K562 (cell line): ENCODE data around the gene MIB2. TPM values are rescaled to one million over a fixed set of nuclear protein-coding genes. Genes with fewer than 3 reads are reported as not detected.
"Not testable (repeated sequence)": the region's sequence is repeated elsewhere in the genome, so short reads cannot be mapped to it uniquely, and the experiment has no call there.

ENCODE experiments used
- ATAC-seq: fragments of 200-7000 bp; cut with Tn5 transposase; 3 replicates; pipeline ENCODE4 v1.9.1; 2020; ENCODE audit warnings: moderate library complexity
- BruUV-seq: library from RNA; stranded (reverse); fragments of 400-500 nt; replicated peaks from 2 replicates; lab custom pipeline; 2021; lab: Mats Ljungman, UMichigan
- CTCF ChIA-PET: fragments of 300-600 bp; formaldehyde crosslinking; extraction: SDS; loops from one replicate; lab custom pipeline; 2021; ENCODE audit warnings: low intra/inter-chr PET ratio; lab: Yijun Ruan, JAX
- POLR2A ChIA-PET: fragments of 300-600, 350-650 bp; sonication (Branson Sonifier 250); formaldehyde crosslinking; extraction: SDS; loops from one replicate; lab custom pipeline; 2021; ENCODE audit warnings: antibody characterized with exemption, inconsistent platforms; lab: Yijun Ruan, JAX
- DNase-seq, 4 experiments: peaks; one replicate each; pipeline versions ENCODE4 v3.0.0 to v3.0.0-alpha.2; 2011 to 2018; ENCODE audit warnings: low spot score in 3 of 4, mixed read lengths in 3 of 4; ENCODE audit errors: extremely low read depth in 1 of 4
- FAIRE-seq: peaks from 2 replicates; lab custom pipeline; 2011; peaks lifted over from hg19 to GRCh38; lab: Jason Lieb, UNC
- H2AFZ ChIP-seq: 2 replicates; pipeline ENCODE4 v1.6.0; 2011; ENCODE audit warnings: low read depth, low read length, control low read depth, inconsistent platforms
- H3K27ac ChIP-seq: fragments of 200-600 bp; 3 replicates; pipeline ENCODE4 v1.8.0; 2011; ENCODE audit warnings: low read depth, mild to moderate bottlenecking, control low read depth, inconsistent platforms, low read length, moderate library complexity, mixed read lengths; ENCODE audit errors: extremely low read depth
- H3K27me3 ChIP-seq, 2 experiments: fragments of 300-600 bp in 1 of 2; 2 replicates in 1 of 2; 3 replicates in 1 of 2; pipeline versions ENCODE4 v1.6.0 to v1.8.0; 2011; ENCODE audit warnings: inconsistent platforms in 2 of 2, low read length in 2 of 2, mild to moderate bottlenecking in 1 of 2, mixed read lengths in 1 of 2, moderate library complexity in 1 of 2; ENCODE audit not compliant: control insufficient read depth in 2 of 2, insufficient read depth in 2 of 2
- H3K36me3 ChIP-seq: fragments of 300-600 bp; 3 replicates; pipeline ENCODE4 v1.8.0; 2011; ENCODE audit warnings: mild to moderate bottlenecking, low read length, inconsistent platforms; ENCODE audit not compliant: control insufficient read depth, insufficient read depth
- H3K4me1 ChIP-seq, 2 experiments: fragments of 200-600 bp in 1 of 2; replicated peaks in 1 of 2; 2 replicates in 1 of 2; 3 replicates in 1 of 2; pipeline versions ENCODE4 v1.5.1 to v1.8.0; 2011; ENCODE audit warnings: inconsistent platforms in 2 of 2, low read length in 2 of 2, mild to moderate bottlenecking in 1 of 2, mixed read lengths in 1 of 2, moderate library complexity in 1 of 2; ENCODE audit not compliant: control insufficient read depth in 2 of 2, insufficient read depth in 2 of 2
- H3K4me2 ChIP-seq: 2 replicates; pipeline ENCODE4 v1.6.1; 2011; ENCODE audit warnings: low read length, control low read depth, inconsistent platforms, mixed read lengths; ENCODE audit not compliant: insufficient read depth
- H3K4me3 ChIP-seq: fragments of 200-600 bp; sonication (generic), shearing (Covaris generic); 2 replicates; pipeline ENCODE4 v1.5.1; 2016; ENCODE audit warnings: control low read depth, inconsistent platforms
- H3K79me2 ChIP-seq: fragments of 200-600 bp; 3 replicates; pipeline ENCODE4 v1.8.0; 2011; ENCODE audit warnings: low read length, inconsistent platforms; ENCODE audit not compliant: control insufficient read depth, insufficient read depth
- H3K9ac ChIP-seq, 2 experiments: 2 replicates each; pipeline versions ENCODE4 v1.6.0 to v1.6.1; 2011; ENCODE audit warnings: low read depth in 2 of 2, low read length in 2 of 2, control low read depth in 1 of 2, inconsistent platforms in 1 of 2, mild to moderate bottlenecking in 1 of 2, mixed read lengths in 1 of 2; ENCODE audit not compliant: insufficient read depth in 1 of 2
- H3K9me1 ChIP-seq: one replicate; pipeline ENCODE4 v1.6.0; 2011; ENCODE audit warnings: inconsistent platforms, mild to moderate bottlenecking, low read length, moderate library complexity; ENCODE audit not compliant: control insufficient read depth, insufficient read depth
- H3K9me3 ChIP-seq: replicated peaks from 2 replicates; pipeline ENCODE4 v1.5.1; 2011; ENCODE audit warnings: low read depth, low read length, inconsistent platforms; ENCODE audit not compliant: control insufficient read depth, insufficient read depth
- H4K20me1 ChIP-seq: replicated peaks from 2 replicates; pipeline ENCODE4 v1.6.1; 2011; ENCODE audit warnings: low read length, inconsistent platforms, mixed read lengths; ENCODE audit not compliant: control insufficient read depth, insufficient read depth
- ARNT ChIP-seq, 2 experiments: fragments of 450-650 bp; IDR thresholded peaks; 2 replicates each; pipeline ENCODE4 v1.6.1; 2016; ENCODE audit warnings: mild to moderate bottlenecking in 1 of 2
- HOMEZ ChIP-seq: fragments of 250-450 bp; sonication (Bioruptor Pico); IDR thresholded peaks from 2 replicates; pipeline ENCODE4 v1.4.0; 2020; ENCODE audit warnings: mild to moderate bottlenecking, moderate library complexity
- ZNF140 ChIP-seq: fragments of 250-450 bp; sonication (Bioruptor Pico); IDR thresholded peaks from 2 replicates; pipeline ENCODE4 v1.8.0; 2021; ENCODE audit warnings: moderate library complexity, mild to moderate bottlenecking, inconsistent platforms
- ZNF263 ChIP-seq: sonication (generic); formaldehyde crosslinking; IDR thresholded peaks from 2 replicates; pipeline ENCODE4 v1.8.0; 2022; ENCODE audit warnings: mild to moderate bottlenecking, missing genetic modification reagents, borderline replicate concordance
- ZNF324 ChIP-seq: fragments of 250-450 bp; sonication (Bioruptor Pico); IDR thresholded peaks from 2 replicates; pipeline ENCODE4 v1.4.0; 2020; ENCODE audit warnings: mild to moderate bottlenecking
- ZNF584 ChIP-seq: fragments of 200-800 bp; sonication (Bioruptor generic); IDR thresholded peaks from 2 replicates; pipeline ENCODE4 v1.6.1; 2016; ENCODE audit warnings: low read depth, mild to moderate bottlenecking, missing genetic modification characterization, missing compliant biosample characterization
- ZNF75A ChIP-seq: fragments of 450-650 bp; formaldehyde crosslinking; IDR thresholded peaks from 2 replicates; pipeline ENCODE4 v1.4.0; 2020; ENCODE audit warnings: mild to moderate bottlenecking
- WGBS: fragments of 100-300 bp; shearing (Covaris generic); methylation state at CpG from one replicate; pipeline ENCODE4 v1.1.6; 2016; ENCODE audit warnings: low coverage, mixed read lengths; ENCODE audit not compliant: insufficient coverage; ENCODE audit errors: missing lambda C conversion rate; 5-methylcytosine and 5-hydroxymethylcytosine counted together
- in situ Hi-C: fragments of 300-500 bp; cut with MboI; formaldehyde crosslinking; loops from 4 replicates; pipeline ENCODE4 v1.15.0; 2018; ENCODE audit warnings: inconsistent platforms, mixed read lengths
- intact Hi-C: fragments of 100-400 bp; cut with micrococcal nuclease; formaldehyde crosslinking; loops from 2 replicates; pipeline ENCODE4 v1.14.2; 2022
- polyA plus RNA-seq, 8 experiments: library from polyadenylated mRNA; depleted of rRNA in 4 of 8; stranded (reverse) in 5 of 8; unstranded in 3 of 8; fragments of >200 nt; fragmentation: Nextera tagmentation in 2 of 8; fragmentation: Illumina TruSeq in 1 of 8; extraction: Ambion mirVana in 2 of 8; extraction: Trizol in 1 of 8; gene quantifications; 2 replicates each; pipeline versions ENCODE4 v1.2.1 to v1.2.3, GENCODE V29; 2011 to 2014; ENCODE audit warnings: inconsistent platforms in 1 of 8, missing spikeins in 1 of 8
- total RNA-seq, 7 experiments: library from RNA; depleted of rRNA in 6 of 7; stranded (reverse); fragments of >200 nt in 6 of 7; fragmentation: Illumina TruSeq in 2 of 7; extraction: Trizol in 2 of 7; gene quantifications; 2 replicates each; pipeline versions ENCODE4 v1.2.1 to v1.2.3, GENCODE V29; 2011 to 2021; ENCODE audit warnings: low replicate concordance in 1 of 7

Gene MIB2
- total and polyA plus RNA-seq, 9 of the 15 experiments (the other 6 are each of a cell fraction or from before 2014, with no cell fraction given): 0.04 to 17.0 (median 4.9) TPM; not detected in 1

DNA sequence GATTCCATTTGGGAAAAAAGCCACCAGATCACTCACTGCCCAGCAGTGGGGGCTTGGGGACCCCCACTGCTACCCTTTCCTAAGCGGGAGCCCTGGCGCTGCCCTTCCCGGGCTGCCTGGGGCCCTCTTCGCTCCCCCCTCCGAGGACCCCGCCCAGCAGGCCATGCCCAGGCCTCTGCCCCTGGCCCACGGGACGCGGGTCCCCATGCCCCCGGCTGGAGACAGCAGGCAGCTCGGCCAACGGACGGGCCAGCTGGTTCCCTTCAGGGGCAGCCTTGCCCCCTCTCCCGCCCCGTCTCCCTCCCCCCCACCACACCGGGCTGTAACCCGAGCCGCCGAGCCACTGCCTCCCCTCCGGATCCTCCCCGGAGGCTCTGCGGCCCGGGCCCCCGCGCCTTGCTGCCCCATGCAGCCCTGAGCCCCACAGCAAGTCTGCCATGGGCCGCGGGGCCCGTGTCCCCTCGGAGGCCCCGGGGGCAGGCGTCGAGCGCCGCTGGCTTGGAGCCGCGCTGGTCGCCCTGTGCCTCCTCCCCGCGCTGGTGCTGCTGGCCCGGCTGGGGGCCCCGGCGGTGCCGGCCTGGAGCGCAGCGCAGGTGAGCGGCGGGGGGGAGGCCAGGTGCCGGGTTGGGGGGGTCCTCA is 16.6 kb downstream of the MIB2 start, which contains the start of gene MMP23B:
Gene MMP23B, plus strand, starts transcription at position 392 of the 639 bp plus-strand sequence. Its CDS starts 46 bp downstream, at position 438.
- no peak for DNase-seq
- no peak for FAIRE-seq
- H3K79me2 ChIP-seq: no peaks in the 10 kb centered on the region
- H3K9me1 ChIP-seq: no peaks in the 10 kb centered on the region
- BruUV-seq: no TSS peak
- no peak within 1 kb of the TSS for H3K4me3 ChIP-seq
- in situ Hi-C loops (no loop called here), intact Hi-C loops (no loop called here)
- ChIA-PET POLR2A (no interaction called here), CTCF (no interaction called here)
- no peak within 1 kb of the TSS for H3K27ac ChIP-seq
- no peak within 1 kb of the TSS for H3K4me2 ChIP-seq
- H3K9ac ChIP-seq: no peak within 1 kb of the TSS
- ATAC-seq: no peak
- TF ChIP-seq ZNF263 (CRISPR knock-in tag) (no peak), ZNF75A (CRISPR knock-in tag) (no peak), HOMEZ (CRISPR knock-in tag) (no peak), ZNF584 (CRISPR knock-in tag) (no peak), ZNF140 (no peak), ZNF324 (CRISPR knock-in tag) (no peak), ARNT (IDR thresholded peaks at IDR 0.05) (no peak)
- no peaks in the 10 kb centered on the region for H3K9me3 ChIP-seq
- no peaks in the 10 kb centered on the region for H4K20me1 ChIP-seq
- H2AFZ ChIP-seq: no peak within 1 kb of the TSS
- peaks cover 0 to 26% of the 10 kb centered on the region in 2 experiments; a peak in 3 of 5 replicates for H3K4me1 ChIP-seq
- H3K36me3 ChIP-seq: peaks cover 7% of the 10 kb centered on the region; the same call in 1 of the 3 replicates
- no peaks in the 10 kb centered on the region for H3K27me3 ChIP-seq
- 93% methylated on average over 6 of the region's 48 CpGs for WGBS

- peak; percentile 51 for ATAC-seq
- H3K9ac ChIP-seq, H3K9me1 ChIP-seq, H3K27ac ChIP-seq, in situ Hi-C loops, FAIRE-seq, DNase-seq, POLR2A ChIA-PET, CTCF ChIA-PET, H3K27me3 ChIP-seq, H3K4me3 ChIP-seq, H3K79me2 ChIP-seq, H2AFZ ChIP-seq, intact Hi-C loops, H3K4me2 ChIP-seq, H3K9me3 ChIP-seq, BruUV-seq, H4K20me1 ChIP-seq: not testable (repeated sequence)
- peaks cover 15% of the 10 kb centered on the region; the same call in 1 of the 3 replicates for H3K36me3 ChIP-seq
- peaks cover 0 to 11% of the 10 kb centered on the region in 2 experiments; a peak in 2 of 5 replicates for H3K4me1 ChIP-seq
- WGBS: no CpG with 5 or more reads among the region's 35 CpGs
Observed at GRCh38 chr1:1633409-1633808, 18.1 kb downstream of the MIB2 start.
